ENCODE results near the gene CD19. TPM values are rescaled to one million over a fixed set of nuclear protein-coding genes. Genes with fewer than 3 reads are reported as not detected.

CD19 gene
- polyA plus RNA-seq, 1 donor (not counting 4 experiments of a cell fraction or from before 2014, with no cell fraction given), result not detected

DNA sequence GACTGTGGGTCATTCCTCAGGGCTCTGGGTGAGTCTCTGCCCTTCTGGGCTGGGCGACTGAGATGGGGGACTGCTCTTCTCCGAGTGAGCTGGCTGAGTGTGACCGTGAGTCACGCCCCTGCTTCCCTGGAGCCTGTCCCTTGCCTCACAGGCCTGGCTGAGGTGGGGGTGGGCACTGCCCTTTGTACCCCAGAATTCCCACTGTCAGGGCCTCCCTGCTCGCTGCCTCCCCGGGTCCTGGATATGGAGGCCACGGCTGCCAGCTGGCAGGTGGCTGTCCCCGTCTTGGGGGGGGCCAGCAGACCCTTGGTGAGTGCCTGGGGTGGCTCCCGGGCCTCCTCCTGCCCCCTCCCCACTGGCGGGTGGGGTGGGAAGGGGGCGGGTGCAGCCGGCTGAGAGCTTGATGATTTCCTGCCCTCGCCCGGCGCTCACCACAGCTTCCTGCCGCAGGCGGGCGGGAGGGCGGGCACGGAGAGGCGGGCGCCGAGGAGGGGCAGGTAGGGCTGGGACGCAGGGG lies 52.9 kb downstream of the CD19 start, which contains the start of gene LAT:
Gene LAT, plus strand, starts transcription at position 434 of the 517 bp plus-strand sequence. CDS start 366 bp downstream, outside the sequence.
- no peaks in the 10 kb centered on the region for H3K79me2 ChIP-seq (ENCODE audit: control insufficient read depth, insufficient read depth, low read length)
- no peak within 1 kb of the TSS for H3K9ac ChIP-seq (ENCODE audit: control insufficient read depth, extremely low read depth, insufficient read depth, low read length)
- H3K27me3 ChIP-seq (ENCODE audit: control insufficient read depth, extremely low read depth, insufficient read depth, low read length), result no peaks in the 10 kb centered on the region
- H3K36me3 ChIP-seq (ENCODE audit: control insufficient read depth in 2 of 2, extremely low read depth in 1 of 2, insufficient read depth in 2 of 2, low read length in 2 of 2), result peaks cover 17 to 28% of the 10 kb centered on the region in 2 experiments
- peaks cover 1% of the 10 kb centered on the region for H3K9me3 ChIP-seq (ENCODE audit: control insufficient read depth, low read depth, low read length)
- FAIRE-seq (no peak), DNase-seq (ENCODE audit: low read depth, low spot score) (no peak)
- no peak within 1 kb of the TSS for H3K4me2 ChIP-seq (ENCODE audit: control insufficient read depth, extremely low read depth, insufficient read depth, low read depth, low read length)
- H3K4me3 ChIP-seq (ENCODE audit: control insufficient read depth in 2 of 3, extremely low read depth in 1 of 3, insufficient read depth in 2 of 3, low read depth in 1 of 3, low read length in 3 of 3), result no peak within 1 kb of the TSS
- no peak within 1 kb of the TSS for H3K27ac ChIP-seq (ENCODE audit: control insufficient read depth, insufficient read depth, low read length)
- H4K20me1 ChIP-seq (ENCODE audit: control insufficient read depth, extremely low read depth, insufficient read depth, low read length), result no peaks in the 10 kb centered on the region
- TF ChIP-seq EZH2 (IDR thresholded peaks at IDR 0.05; ENCODE audit: low read length) (no peak), CTCF (optimal IDR thresholded peaks at IDR 0.05 in 1 of 3, IDR thresholded peaks at IDR 0.05 in 1 of 3, conservative IDR thresholded peaks at IDR 0.05 in 1 of 3; ENCODE audit: extremely low read depth in 1 of 3, insufficient read depth in 2 of 3, low read length in 3 of 3) (no peak)
- H3K9me1 ChIP-seq (ENCODE audit: control insufficient read depth, extremely low read depth, insufficient read depth, low read length), result no peaks in the 10 kb centered on the region
- dilution Hi-C loops (cut with MboI; ENCODE audit: extremely low pct_ligation_motif_present, low sequenced_read_pairs), result no loop called here
- no peak within 1 kb of the TSS for H2AFZ ChIP-seq (ENCODE audit: control insufficient read depth, low read length)
- H3K4me1 ChIP-seq (ENCODE audit: control insufficient read depth, extremely low read depth, insufficient read depth, low read length), result no peaks in the 10 kb centered on the region

GRCh38 chr16:28985211-28986041 lies 53.7 kb downstream of the CD19 start:
- Histone ChIP-seq H3K27me3 (ENCODE audit: control insufficient read depth, extremely low read depth, insufficient read depth, low read length) (no peaks in the 10 kb centered on the region), H3K79me2 (ENCODE audit: control insufficient read depth, insufficient read depth, low read length) (no peaks in the 10 kb centered on the region), H3K4me1 (ENCODE audit: control insufficient read depth, extremely low read depth, insufficient read depth, low read length) (no peaks in the 10 kb centered on the region), H3K4me3 (ENCODE audit: control insufficient read depth in 2 of 3, extremely low read depth in 1 of 3, insufficient read depth in 2 of 3, low read depth in 1 of 3, low read length in 3 of 3) (no peak overlapping the region), H3K4me2 (ENCODE audit: control insufficient read depth, extremely low read depth, insufficient read depth, low read depth, low read length) (no peak overlapping the region), H3K9ac (ENCODE audit: control insufficient read depth, extremely low read depth, insufficient read depth, low read length) (no peak overlapping the region), H3K36me3 (ENCODE audit: control insufficient read depth in 2 of 2, extremely low read depth in 1 of 2, insufficient read depth in 2 of 2, low read length in 2 of 2) (peaks cover 17 to 30% of the 10 kb centered on the region in 2 experiments), H3K9me1 (ENCODE audit: control insufficient read depth, extremely low read depth, insufficient read depth, low read length) (no peaks in the 10 kb centered on the region), H3K27ac (ENCODE audit: control insufficient read depth, insufficient read depth, low read length) (no peak overlapping the region), H3K9me3 (ENCODE audit: control insufficient read depth, low read depth, low read length) (peaks cover 1% of the 10 kb centered on the region), H4K20me1 (ENCODE audit: control insufficient read depth, extremely low read depth, insufficient read depth, low read length) (no peaks in the 10 kb centered on the region), H2AFZ (ENCODE audit: control insufficient read depth, low read length) (no peak overlapping the region)
- dilution Hi-C loops (cut with MboI; ENCODE audit: extremely low pct_ligation_motif_present, low sequenced_read_pairs), result no loop called here
- no peak for TF ChIP-seq CTCF (optimal IDR thresholded peaks at IDR 0.05 in 1 of 3, IDR thresholded peaks at IDR 0.05 in 1 of 3, conservative IDR thresholded peaks at IDR 0.05 in 1 of 3; ENCODE audit: extremely low read depth in 1 of 3, insufficient read depth in 2 of 3, low read length in 3 of 3)
- TF ChIP-seq EZH2 (IDR thresholded peaks at IDR 0.05; ENCODE audit: low read length), result no peak
- FAIRE-seq (no peak), DNase-seq (ENCODE audit: low read depth, low spot score) (no peak)
